IPS-NIHi11 (cell line): Measurements from ENCODE around the gene CADPS2.
"Not testable (repeated sequence)": the region's sequence is repeated elsewhere in the genome, so short reads cannot be mapped to it uniquely, and the experiment has no call there.

ENCODE experiments used
- DNase-seq: peaks from one replicate; pipeline ENCODE4 v3.0.0; 2012; ENCODE audit warnings: mixed read lengths, low spot score

CADPS2 gene

GRCh38 chr7:122709930-122710646 lies 176.2 kb downstream of the CADPS2 start:
- DNase-seq, result no peak

GRCh38 chr7:122706836-122707235 lies 179.4 kb downstream of the CADPS2 start:
- DNase-seq, result no peak

GRCh38 chr7:122702872-122703510 lies 183.3 kb downstream of the CADPS2 start, which contains the start of gene RNF148:
RNF148 (minus strand) TSS chr7:122702922; CDS start chr7:122702750, 172 bp downstream.
- DNase-seq, result no peak

GRCh38 chr7:122699017-122699416 lies 187.2 kb downstream of the CADPS2 start, which contains the start of gene RNF133:
RNF133 (minus strand) TSS chr7:122699117; CDS start chr7:122698918, 199 bp downstream.
- DNase-seq, result no peak

DNA sequence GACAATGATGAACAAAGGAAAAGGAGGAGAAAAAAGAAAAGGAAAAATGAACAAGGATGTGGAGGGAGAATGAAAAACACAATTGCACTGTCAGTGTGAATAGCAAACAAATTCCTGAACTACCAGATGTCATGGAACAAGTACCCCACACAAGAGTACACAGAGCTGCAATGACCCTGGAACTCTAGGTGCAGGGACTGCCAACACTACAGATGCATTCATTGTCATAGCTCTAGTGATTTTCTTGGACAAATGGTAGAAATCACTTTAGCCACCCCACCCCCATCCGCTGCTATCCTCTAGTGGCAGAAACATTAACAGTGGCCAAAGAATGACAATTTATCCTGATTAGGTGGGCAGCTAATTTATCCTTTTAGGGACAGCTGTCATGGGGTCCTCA lies 190.4 kb downstream of the CADPS2 start:
- no peak for DNase-seq

GRCh38 chr7:122694697-122695096 lies 191.6 kb downstream of the CADPS2 start:
- no peak for DNase-seq

DNA sequence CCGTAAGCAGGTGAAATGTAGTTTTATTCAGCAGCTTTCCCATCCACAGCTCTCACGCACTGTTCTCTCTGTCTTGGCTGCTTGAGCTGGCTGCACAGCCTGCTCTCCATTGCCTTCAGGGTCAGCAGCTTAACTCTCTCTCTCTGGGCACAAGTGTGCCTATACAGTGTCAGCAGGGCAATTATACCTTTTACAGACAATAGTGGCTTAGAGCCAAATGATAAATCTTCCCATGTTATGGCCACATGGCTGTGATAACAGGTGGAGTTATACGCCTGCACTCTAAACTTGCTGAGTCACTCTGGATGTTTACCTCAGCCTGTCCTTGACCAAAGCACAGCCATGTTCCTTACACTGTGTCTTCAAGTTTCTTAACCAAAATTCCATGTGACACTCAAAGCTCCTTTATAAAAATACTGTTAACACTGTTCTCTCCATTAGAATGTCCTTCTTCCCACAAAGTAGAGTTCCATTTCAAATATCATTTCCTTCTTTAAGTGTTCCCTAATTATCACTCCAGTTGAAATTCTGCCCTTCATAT lies 193.4 kb downstream of the CADPS2 start:
- DNase-seq, result no peak

DNA sequence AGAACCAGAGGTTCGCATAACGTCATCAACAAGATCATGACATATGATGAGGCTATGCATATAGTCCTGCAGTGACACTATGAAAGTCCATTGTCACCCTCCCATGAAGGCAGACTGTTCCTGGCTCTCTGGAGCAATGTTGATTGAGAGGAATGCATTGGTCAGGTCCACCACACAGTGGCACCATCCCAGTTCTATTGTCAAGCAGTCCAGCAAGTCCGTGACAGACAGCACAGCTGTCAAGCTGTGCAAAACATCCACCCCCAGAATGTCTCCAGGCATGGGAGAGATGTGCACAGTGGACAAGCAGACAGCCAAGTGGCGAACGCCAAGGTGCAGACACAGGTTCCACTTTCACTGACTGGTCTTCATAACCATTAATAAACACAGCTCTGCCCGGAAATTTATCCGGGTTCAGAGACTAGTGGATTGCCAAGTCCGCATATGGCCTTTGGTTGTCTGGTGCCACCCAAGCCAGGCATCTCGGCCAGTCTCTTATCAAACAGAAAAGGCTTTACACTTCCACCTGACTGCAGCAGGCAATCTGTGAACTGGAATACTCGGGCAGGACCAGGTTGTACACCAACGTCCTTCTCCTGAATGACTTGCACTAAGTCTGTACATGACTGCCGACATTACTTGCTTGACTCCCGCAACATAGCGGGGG lies 194.6 kb downstream of the CADPS2 start:
- DNase-seq, result no peak

DNA sequence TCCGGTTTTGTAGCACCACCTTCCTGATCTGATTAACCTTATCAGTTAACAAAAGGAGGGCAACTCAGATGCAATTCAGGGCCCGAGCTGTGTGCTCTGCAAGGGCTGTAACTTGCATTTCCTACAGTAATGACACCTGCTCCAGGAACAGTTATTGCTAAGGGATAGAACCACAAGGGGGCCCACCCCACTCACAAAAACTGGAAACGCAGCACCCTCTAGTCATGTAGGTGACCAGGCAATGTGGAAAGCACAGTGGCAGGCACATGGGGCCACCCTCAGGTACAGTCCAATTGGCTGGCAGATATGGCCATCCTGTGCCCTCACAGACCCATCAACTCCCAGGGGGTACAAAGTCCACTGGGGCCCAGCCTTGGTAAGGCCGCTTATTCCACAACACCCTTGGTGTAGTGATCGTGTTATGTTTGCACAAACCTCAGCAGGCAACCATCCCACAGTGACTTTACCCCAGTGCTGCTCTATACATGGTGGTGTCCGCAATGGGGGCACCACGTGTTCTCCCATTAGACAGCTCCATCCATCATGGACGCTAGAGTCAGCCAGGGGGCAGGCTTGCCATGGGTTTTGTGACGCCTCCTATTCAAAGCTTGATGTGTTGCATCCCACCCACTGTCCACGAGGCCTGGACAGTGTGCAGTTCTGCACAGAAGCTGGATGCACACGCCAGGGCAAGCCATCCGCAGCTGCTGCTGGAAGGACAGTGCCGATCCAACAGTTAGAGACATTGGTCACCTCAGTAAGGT lies 196.7 kb downstream of the CADPS2 start:
- DNase-seq, result peak; percentile 14

DNA sequence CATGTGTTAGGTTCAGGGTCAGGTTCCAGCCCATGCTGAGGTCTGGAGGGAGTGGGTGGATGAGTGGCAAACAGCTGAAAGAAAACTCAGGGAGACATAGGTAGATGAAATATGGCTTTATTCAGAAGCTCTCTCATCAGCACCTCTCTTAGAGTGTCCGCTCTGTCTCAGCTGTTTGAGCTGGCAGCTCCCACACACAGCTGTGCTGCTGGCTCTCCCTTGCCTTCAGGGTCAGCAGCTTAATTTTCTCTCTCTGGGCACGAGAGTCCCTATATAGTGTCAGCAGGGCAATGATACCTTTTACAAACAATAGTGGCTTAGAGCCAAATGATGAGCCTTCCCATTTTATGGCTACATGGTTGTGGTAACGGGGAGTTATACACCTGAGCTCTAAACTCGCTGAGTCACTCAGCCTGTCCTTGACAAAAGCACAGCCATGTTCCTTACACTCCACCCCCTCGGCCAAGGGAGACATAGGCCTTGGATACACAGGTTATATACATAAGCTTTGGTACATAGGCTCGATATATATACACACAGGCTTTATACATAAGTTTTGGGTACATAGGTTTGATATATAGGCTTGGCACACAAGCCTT lies 197.8 kb downstream of the CADPS2 start:
- DNase-seq, result no peak

GRCh38 chr7:122686360-122686878 lies 199.8 kb downstream of the CADPS2 start:
- DNase-seq, result peak; percentile 12

- DNase-seq, result no peak
These were observed 201.8 kb downstream of the CADPS2 start for GRCh38 chr7:122684504-122684903.

- no peak for DNase-seq
These were observed 203.3 kb downstream of the CADPS2 start for GRCh38 chr7:122682815-122683550.

- DNase-seq, result not testable (repeated sequence)
These were observed 205.1 kb downstream of the CADPS2 start for GRCh38 chr7:122681186-122681585.

GRCh38 chr7:122679813-122680212 lies 206.4 kb downstream of the CADPS2 start:
- DNase-seq, result no peak

- DNase-seq, result not testable (repeated sequence)
These were observed 207.0 kb downstream of the CADPS2 start for GRCh38 chr7:122679269-122679709.

DNA sequence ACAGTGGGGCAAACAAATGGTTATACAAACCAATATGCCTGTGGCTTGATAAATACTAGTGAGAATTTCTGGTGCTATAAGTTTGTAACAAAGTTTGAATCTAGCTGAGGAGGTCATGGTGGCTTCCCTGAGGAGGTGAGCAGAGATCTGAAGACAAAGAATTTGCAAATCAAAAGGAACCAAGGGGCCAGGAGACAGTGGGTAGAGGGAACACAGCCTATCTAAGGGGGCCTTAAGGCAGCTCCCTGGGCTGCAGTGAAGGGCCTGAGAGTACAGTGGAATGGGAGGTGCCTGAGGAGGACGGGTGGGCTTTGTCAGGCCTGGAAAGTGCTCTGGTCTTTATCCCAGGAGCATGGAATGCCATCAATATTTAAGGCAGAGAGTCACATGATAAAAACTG lies 209.1 kb downstream of the CADPS2 start:
- no peak for DNase-seq

- DNase-seq, result no peak
These were observed 209.8 kb downstream of the CADPS2 start for GRCh38 chr7:122676466-122676865.

GRCh38 chr7:122675621-122676020 lies 210.6 kb downstream of the CADPS2 start:
- no peak for DNase-seq

DNA sequence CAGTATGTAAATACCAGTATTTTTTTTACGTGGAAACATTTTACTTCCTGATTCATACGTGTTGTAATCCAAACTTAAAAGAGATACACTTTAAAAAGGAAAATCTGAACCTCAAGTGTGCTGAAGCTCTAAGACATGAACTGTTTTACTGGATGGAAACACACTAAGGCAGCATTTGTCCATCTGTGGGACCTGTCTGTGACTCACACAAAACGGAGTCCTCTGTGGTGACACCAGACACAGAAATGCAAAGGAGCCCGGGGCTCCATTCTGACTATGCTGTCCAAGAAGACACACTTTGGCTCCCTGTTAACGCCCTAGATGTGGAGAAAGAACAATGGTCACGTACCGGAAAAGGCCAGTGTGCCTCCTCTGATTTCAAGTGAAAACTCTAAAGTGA lies 211.2 kb downstream of the CADPS2 start:
- DNase-seq, result no peak
